ENCODE data around the gene KRT7. TPM values are rescaled to one million over a fixed set of nuclear protein-coding genes. Genes with fewer than 3 reads are reported as not detected.

Gene KRT7
- total RNA-seq, 1 donor, result 1.4 TPM

DNA sequence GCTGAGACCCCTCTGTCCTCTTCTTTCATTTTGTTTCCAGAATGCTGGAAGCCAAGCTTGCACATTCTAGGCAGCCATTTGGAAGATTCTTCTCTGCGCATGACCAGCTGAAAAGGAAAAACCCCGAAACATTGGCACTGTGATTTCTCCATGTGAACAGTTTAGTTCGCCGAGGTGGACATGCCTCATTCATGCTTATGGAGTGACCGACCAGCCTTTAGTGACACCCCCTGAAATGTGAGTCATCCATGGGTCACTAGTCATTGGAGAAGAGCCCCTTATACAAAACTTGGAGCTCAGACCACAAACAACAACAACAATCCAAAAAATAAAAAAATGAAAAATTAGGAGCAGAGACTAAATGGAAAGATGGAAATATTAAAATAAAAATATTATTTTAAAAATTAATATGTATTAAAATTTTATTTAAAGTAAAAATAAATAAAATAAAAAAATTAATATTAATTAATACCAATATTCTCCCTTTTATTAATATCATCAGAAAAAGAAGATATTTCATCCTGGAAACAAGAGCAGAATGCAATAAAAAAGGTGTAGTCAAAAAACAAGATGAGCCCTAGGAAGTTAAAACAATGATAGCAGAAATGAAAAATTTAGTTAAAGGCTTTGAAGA, 9.5 kb upstream of the KRT7 start:
- TF ChIP-seq, protein P1, sequence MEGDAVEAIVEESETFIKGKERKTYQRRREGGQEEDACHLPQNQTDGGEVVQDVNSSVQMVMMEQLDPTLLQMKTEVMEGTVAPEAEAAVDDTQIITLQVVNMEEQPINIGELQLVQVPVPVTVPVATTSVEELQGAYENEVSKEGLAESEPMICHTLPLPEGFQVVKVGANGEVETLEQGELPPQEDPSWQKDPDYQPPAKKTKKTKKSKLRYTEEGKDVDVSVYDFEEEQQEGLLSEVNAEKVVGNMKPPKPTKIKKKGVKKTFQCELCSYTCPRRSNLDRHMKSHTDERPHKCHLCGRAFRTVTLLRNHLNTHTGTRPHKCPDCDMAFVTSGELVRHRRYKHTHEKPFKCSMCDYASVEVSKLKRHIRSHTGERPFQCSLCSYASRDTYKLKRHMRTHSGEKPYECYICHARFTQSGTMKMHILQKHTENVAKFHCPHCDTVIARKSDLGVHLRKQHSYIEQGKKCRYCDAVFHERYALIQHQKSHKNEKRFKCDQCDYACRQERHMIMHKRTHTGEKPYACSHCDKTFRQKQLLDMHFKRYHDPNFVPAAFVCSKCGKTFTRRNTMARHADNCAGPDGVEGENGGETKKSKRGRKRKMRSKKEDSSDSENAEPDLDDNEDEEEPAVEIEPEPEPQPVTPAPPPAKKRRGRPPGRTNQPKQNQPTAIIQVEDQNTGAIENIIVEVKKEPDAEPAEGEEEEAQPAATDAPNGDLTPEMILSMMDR (IDR thresholded peaks at IDR 0.05; ENCODE audit: insufficient read depth, low read length), result no peak
- H3K4me3 ChIP-seq (ENCODE audit: low read depth, low read length), result no peak overlapping the region
- DNase-seq (ENCODE audit: low read depth), result no peak

DNA sequence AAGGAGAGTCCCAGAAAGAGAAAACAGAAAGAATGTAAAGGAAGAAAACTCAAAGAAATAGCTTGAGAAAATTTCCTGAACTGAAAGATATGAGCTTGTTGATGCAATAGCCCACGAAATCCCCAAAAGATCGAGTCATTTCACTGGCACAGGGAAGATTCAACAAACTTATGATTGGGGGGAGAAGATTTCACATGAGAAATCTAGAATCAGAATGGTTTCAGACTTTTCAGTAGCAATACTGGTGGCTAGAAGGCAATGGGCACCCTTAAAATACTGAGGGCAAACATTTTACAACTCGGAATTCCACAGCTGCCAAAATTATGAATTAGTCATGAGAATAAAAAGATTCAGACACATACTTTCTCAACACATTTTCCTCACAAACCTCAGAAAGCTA, 8.9 kb upstream of the KRT7 start:
- no peak overlapping the region for H3K4me3 ChIP-seq (ENCODE audit: low read depth, low read length)
- DNase-seq (ENCODE audit: low read depth), result peak; percentile 78
- TF ChIP-seq, protein P1 (IDR thresholded peaks at IDR 0.05; ENCODE audit: insufficient read depth, low read length), result no peak

DNA sequence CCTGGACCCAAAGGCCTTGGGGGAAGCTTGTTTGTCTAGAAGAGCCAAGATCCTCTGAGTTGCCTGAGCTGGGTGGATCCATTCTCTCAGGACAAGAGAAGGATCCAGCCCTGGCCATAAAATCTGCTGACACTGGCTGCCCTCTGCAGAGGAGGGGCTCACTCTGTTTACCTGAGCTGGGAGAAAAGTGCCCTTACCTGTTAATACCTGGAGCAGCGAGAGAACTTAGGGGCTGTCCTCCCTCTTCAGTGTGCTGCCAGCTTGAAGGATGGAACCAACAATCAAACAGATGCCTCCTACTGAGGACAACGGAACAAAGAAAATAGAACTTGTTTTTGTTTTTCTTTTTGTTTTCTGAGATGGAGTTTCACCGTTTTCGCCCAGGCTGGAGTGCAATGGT, 7.3 kb upstream of the KRT7 start:
- TF ChIP-seq, protein P1 (IDR thresholded peaks at IDR 0.05; ENCODE audit: insufficient read depth, low read length), result no peak
- DNase-seq (ENCODE audit: low read depth), result no peak

DNA sequence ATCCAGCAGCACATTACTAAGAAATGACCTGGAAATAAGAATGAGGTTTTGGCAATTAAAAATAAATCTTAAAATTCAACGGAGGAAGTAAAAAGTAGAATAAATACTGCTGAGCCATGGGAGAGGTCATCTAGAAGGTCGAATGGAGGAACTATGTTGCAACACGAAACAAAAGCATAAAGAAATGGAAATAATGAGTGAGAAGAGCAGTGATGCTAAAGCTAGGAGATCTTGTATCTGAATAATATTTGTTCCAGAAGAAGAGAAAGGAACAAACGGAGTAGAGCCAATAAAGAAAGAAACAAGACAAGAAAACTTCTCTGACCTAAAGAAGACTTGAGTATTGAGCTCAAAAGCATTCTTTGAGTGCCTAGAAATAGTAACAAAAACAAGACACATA, 6.6 kb upstream of the KRT7 start:
- no peak overlapping the region for H3K4me3 ChIP-seq (ENCODE audit: low read depth, low read length)
- TF ChIP-seq, protein P1 (IDR thresholded peaks at IDR 0.05; ENCODE audit: insufficient read depth, low read length), result no peak
- no peak for DNase-seq (ENCODE audit: low read depth)

More for the DNA sequence above, 7.3 kb upstream of the KRT7 start:
- no peak overlapping the region for H3K4me3 ChIP-seq (ENCODE audit: low read depth, low read length)

DNA sequence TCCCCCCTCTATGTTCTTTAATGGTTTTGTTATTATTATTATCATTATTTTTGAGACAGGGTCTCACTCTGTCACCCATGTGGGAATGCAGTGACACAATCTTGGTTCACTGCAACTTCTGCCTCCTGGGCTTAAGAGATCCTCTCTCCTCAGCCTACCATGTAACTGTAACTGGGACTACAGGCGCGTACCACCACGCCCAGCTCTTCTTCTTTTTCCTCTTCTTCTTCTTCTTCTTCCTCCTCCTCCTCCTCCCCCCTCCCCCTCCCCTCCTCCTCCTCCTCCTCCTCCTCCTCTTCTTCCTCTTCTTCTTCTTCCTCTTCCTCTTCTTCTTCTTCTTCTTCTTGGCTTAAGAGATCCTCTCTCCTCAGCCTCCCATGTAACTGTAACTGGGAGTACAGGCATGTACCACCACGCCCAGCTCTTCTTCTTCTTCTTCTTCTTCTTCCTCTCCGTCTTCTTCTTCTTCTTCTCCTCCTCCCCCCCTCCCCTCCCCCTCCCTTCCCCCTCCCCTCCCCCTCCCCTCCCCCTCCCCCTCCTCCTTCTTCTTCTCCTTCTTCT, 5.4 kb upstream of the KRT7 start:
- no peak overlapping the region for H3K4me3 ChIP-seq (ENCODE audit: low read depth, low read length)
- TF ChIP-seq, protein P1 (IDR thresholded peaks at IDR 0.05; ENCODE audit: insufficient read depth, low read length), result no peak
- no peak for DNase-seq (ENCODE audit: low read depth)

DNA sequence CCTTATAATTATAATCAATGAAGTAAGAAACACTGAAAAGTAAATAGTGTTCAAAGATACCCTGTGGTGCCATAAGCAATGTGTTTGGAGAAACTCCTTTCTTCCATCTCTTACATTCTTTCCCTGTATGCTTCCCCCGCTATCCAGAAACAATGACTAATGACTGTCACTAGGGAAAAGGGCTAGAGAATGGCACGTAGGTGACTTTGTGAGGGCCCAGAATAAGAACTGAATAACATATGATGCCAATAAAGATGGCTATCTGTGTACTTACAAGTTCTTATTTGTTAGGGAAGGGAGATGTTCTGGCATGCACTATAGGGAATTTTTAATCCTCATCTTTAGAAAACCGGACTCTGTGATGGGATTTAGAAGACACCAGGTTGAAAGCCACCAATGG, 4.7 kb upstream of the KRT7 start:
- TF ChIP-seq, protein P1 (IDR thresholded peaks at IDR 0.05; ENCODE audit: insufficient read depth, low read length), result no peak
- no peak for DNase-seq (ENCODE audit: low read depth)
- H3K4me3 ChIP-seq (ENCODE audit: low read depth, low read length), result no peak overlapping the region

DNA sequence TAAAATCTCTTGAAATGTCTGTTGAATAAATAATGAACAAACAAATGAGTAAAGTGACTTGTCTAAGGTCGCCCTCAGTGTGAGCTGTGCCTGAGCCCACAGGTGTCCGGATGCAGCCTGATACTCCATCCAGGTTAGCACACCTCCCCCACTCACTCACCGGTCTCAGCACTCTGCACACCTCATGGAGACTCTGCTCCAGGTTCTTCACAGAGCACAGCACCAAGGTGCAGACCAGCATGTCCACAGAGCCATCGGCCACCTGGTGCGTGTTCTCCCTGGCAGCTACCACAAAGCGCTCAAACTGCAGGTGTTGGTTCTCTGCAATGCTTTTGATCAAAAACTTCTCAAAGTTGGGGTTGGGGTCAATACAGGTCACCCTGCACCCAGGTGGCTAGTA, 4.1 kb upstream of the KRT7 start:
- DNase-seq (ENCODE audit: low read depth), result no peak
- TF ChIP-seq, protein P1 (IDR thresholded peaks at IDR 0.05; ENCODE audit: insufficient read depth, low read length), result no peak
- H3K4me3 ChIP-seq (ENCODE audit: low read depth, low read length), result no peak overlapping the region
